HG03095 (cell line): Measurements from ENCODE around the gene MAP4K2.
"Not testable (repeated sequence)": the region's sequence is repeated elsewhere in the genome, so short reads cannot be mapped to it uniquely, and the experiment has no call there.

Source experiments
- ATAC-seq: cut with Tn5 transposase; IDR thresholded peaks from one replicate; pipeline ENCODE4 v1.9.1; 2021; ENCODE audit warnings: moderate library complexity; ENCODE audit not compliant: unreplicated experiment

The MAP4K2 gene

DNA sequence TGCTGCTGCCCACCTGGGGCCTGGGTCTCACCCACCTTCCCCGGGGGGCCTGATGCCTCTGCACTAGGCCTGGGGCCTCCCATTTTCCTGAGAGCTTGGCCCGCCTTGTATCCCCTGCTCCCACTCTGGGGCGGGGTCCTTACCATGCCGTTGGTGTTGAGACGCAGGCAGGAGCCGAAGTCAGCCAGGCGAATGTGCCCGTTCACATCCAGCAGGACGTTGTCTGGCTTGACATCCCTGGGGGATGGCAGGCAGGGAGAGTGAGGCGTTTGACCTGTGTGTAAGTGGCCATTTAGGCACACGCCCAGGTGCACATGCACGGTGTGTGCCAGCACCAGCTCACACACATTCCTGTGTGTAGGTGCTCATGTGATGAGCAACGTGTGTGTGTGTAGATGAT, 36.3 kb upstream of the MAP4K2 start:
- no peak for ATAC-seq

DNA sequence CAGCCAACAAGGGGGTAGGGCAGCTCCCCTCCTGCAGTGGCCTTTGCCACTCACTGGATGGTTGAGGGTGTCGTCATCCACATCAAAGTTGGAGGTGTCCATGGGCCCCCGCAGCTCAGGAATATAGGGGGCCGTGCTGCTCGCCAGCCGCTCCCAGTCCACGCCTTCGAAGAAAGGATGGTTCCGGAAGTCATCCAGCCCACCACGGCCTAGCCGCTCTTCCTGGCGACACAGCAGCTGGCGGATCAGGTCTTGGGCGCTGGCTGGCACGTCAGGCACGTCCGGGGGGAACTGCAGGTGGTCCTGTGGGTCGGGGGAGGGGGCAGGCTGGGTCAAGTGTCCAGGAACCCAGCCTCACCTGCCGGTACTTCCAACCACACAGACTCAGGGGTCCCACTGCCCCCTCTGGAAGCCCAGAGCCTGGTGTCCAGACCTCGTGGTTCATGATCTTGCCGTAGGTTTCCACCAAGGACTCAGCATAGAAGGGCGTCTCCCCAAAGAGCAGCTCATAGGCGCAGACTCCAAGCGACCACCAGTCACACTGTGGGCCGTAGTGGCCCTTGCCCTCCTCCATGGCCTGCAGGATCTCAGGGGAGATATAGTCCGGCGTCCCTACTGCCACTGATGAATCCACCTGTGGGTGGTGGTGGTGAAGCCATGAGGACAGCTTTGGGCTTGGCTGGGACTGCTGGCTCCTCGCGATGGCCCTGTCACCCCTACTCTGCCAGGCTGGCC, 35.8 kb upstream of the MAP4K2 start:
- ATAC-seq, result no peak

DNA sequence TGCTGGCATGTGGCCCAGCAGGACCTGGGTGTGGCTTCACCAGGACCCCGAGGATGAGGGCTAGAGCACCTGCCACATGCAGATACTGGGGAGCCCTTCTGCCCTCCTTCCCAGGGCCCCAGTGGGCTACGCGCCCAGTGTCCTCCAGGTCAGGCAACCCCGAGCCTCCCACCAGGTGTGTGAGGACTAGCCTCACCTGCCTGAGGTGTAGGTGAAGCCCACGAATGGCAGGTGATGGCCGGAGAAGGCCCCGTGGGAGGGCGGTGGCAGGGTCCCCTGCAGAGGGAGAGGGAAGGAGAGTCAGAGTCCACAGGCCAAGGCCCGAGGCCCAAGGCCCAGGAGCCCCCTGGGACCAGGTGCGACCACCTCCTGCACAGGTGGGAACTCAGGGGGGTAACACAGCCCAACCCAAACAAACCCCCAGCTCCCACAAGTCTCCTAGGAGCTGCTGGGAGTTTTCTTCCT, 34.9 kb upstream of the MAP4K2 start:
- ATAC-seq, result no peak

DNA sequence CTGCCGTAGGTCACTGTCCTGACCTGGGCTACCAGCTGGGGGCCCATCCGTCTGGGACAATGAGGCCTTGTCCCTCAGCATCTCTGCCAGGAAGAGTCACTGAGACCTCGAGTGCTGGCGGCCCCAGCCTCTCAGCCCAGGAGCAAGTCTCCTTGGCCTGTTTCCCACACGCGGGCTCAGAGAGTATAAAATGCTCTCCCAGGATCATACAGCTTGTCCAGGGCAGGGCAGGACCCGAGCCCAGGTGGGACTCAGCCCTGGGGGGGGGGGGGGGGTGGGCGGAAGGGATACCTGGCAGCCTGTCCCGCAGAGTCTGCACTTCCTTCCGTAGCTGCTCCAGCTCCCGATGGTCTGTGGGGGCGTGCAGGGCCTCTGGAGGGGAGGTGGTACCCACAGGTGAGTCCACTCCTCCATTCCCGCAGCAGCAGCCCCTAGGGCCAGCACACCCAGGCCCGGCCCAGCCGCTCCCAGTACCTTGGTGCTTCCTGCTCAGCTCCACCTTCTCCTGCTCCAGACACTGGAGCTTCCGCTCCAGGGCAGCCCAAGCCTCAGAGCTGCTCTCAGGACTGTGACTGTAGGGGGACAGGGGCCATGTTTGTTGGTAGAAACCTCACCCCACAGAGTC, 33.5 kb upstream of the MAP4K2 start:
- ATAC-seq, result no peak

DNA sequence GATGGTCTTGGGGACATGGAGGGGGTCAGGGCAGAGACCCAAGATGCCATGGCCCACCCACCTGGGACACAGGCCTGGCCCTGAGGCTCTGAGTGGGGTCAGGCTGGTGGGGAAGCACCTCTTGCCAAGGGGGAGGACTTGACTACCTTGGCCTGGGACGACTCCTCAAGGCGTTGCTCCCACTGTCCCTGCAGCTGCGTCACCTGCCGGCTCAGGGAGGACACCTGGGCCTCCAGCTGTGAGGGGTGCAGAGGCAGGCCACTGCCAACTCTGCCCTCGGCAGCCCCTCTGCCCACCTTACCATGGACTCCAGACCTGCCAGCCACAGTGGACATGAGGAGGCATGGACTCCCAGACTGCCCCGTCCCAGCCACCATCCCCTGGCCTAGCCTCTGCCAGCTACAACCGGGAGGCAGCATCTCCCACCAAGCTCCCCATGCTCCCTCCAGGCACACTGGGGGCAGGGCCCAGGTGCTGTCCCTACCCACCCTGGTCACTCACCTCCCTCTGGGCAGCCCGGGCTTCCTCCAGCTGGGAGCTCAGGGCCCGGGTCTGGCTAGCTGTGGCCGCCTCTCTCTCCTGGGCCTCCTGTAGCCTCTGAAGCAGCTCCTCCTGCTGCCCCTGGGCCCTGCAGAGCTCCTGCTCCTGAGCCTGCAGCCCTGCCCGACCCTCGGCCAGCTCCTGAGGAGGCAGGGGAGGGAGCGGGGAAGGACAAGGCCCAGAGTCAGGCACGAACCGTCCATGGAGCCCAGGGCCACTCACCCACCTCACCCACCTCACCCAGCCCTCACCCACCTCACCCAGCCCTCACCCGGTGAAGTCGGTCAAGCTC, 32.8 kb upstream of the MAP4K2 start:
- no peak for ATAC-seq

DNA sequence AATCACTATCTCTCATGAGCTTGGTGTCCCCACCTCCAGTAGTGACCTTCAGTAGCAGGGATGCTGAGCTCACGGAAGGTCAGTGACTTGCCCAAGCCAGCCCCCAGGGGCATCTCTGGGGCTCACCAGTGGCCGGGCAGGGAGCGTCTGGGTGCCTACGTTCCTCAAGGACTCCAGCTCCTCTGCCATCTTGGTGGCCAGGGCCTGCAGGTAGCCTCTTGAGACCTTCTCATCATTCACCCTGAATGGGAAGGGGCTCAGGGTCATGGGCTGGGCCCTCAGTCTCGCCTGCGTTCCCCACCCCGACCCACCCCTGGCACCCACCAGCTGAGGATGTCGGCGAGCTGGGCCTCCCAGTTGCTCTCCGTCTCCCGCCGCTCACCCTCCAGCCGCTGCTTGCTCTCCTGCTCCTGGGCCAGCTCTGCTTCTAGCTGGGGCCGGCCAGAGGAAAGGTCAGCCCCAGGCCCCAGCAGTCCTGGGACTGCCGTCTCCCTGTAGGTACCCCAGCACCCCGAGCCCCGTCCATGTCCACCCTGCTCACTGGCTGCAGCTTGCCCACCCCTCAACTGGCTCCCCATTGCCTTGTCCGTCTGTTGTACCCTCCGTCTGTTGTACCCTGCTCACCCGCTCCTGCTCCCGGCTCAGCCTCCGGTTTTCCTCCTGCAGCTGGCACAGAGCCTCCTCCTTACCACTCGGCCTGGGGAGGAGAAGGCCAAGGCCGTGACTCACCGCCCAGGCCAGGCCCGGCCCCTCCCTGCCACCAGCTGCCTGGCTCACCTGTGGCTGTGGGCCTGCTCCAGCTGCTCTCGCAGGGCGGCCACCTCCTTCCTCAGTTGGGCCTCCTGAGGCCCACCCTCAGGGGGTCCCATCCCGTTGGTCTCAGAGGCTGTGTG, 32.0 kb upstream of the MAP4K2 start:
- ATAC-seq, result no peak

DNA sequence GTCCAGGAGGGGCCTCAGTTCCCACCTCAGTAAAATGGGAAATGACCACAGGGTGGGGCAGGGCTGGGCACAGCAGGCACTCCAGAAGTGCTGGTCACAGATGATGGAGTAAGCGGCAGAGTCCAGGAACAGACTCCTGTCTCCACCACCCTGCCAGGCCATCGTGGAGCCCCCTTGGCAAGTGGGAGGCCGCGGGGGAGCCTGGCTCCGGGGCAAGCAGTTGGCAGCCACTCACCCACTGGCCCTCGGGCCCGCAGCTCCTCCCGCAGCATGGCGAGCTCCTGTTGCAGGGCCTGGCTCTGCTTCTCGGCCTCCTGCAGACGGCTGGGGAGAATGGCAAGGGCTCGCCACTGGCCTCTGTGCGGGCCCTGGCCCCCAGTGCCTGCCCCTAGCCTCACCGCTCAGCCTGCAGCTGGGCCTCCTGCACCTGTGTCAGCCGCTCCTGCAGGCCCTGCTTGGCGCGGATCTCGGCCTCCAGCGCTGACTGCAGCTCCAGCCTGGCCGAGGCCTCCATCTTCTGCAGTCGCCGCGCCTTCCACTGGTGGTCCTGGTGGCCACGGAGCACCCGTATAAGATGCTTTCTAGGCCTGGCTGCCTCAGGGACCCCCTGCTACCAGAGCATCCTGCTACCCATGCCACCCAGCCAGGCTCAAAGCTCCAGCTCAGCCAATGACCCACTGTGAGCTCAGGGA, 31.2 kb upstream of the MAP4K2 start:
- no peak for ATAC-seq

DNA sequence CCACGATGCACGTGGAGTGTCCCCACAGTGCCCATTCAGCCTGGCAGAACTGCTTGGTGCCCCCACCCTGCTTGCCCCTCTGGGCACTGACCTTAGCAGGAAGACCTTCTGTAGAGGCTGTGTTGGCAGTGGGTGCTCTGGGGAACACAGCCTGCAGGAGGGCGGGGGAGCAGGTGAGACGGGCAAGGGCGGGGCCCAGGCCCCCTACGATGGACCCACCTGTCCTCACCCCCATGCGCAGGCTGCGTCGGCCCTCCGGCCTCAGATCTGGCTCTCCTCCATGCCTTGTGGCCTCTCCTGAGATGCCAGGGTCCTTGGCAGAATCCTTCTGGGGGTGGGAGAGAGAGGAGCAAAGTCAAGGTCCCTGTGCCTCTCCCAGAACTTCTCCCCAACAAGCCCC, 30.5 kb upstream of the MAP4K2 start:
- ATAC-seq, result no peak

DNA sequence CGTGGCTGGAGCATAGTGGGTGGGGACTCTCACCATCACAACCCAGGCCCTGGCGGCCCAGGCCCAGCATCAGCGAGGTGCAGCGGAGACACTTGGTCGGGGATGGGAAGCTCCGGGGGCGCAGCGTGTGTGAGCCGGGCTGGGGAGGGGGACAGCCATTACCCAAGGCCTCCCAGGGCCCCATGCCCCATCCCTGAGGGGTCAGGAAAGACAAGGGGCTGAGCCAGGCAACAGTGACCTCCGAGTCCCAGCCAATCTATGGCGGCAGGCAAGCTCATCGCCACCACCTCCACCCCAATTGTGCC, 30.1 kb upstream of the MAP4K2 start:
- ATAC-seq, result no peak

DNA sequence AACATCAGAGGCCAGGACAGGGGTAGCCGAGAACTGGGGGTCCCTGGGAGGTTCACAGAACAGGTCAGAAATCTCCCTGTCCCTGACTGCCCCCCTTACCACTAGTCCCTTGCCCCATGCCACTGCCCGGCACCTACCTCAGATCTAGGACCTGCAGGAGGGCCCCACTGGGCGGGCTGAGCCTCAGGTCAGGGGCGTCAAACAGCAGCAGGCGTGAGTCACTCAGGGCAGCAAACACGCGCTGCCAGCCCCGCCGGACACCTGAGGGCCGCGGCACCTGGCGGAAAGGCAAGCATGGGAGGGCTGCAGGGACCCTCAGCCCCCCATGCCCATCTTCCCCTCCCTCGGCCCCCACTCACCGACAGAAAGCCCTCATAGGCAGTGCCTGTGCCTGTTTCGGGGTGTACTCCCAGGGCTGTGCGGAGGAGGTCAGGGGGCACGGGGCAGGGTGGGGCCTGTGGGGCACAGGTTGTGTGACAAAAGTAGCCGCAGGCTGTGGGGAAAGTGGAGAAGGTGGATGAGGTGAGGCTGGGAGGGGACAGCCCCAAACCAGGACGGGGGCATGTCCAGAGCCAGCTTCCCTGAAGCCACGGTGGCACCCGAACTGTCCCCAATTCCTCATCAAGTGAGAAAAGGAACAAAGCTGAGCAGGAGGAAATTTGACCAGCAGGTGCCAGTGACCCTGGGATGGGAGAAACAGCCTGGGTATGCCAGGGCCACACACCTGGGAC, 29.6 kb upstream of the MAP4K2 start:
- ATAC-seq, result no peak

DNA sequence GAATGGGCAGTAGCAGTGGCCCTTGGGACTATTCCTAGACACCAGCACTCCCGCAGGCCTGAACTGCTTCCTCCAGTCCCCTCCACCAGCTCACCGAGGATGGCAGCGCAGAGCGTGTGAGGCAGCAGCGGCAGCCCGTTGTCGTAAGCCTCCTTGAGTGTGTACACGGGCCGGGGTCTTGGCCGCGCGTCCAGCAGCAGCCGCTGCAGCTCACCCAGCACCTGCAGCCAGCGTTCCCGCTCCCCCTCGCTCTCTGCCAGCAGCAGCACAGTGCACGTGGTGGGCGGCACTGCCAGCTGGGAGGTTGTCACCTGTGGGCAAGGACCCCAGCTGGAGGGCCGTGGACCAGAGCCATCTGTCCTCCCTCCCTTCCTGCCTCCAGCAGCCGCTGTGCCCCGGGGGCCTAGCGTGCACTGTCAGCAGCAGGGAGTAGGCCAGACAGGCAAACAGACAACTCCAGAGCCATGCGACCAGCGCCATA, 28.4 kb upstream of the MAP4K2 start:
- ATAC-seq, result no peak

DNA sequence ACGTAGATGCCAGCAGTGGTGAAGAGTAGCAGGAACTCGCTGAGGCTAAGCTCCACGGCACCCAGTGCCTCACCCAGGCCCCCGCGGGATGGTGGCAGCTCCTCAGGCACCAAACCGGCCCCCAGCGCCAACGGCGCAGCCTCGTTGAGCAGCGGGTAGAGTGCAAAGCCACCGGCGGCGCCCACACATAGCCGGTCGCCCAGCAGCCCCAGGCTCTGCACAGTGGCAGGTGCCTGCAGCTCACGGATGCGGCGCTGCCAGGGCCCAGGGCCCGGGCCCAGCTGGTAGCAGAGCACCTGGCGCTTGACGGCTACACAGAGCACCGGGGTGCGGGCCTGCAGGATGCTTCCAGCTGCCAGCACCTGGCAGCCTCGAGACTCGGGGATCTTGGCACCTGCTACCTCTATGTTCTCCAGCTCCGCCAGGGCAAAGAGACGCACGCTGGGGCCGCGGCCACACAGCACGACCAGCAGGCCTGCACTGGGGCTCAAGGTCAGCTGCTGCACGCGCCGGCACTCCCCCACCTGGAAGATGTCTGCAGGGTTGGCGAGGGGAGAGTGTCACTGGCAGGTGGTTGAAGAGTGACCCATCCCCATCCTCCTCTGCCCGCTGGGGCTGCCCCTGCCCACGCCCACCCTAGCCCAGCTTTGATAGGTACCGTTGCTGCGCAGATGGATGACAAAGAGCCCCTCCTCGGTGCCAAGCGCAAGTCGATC, 26.7 kb upstream of the MAP4K2 start:
- no peak for ATAC-seq

DNA sequence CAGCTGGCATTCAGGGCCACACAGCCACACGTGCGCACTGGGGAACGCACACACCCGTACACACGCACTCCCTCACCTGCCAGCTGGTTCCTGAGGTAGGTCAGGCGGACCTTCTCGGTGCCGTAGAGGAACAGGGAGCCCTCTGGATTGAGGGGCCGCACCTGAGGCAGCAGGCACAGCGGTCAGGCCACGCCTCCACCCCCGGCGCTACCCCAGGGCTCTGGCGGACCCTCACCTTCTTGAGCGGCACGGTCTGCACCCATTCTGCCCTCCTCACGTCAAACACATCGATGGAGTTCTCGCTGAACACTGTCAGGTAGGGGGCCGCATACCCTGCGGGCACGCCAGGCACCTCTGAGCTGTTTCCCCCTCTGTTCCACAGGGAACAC, 24.4 kb upstream of the MAP4K2 start:
- no peak for ATAC-seq

DNA sequence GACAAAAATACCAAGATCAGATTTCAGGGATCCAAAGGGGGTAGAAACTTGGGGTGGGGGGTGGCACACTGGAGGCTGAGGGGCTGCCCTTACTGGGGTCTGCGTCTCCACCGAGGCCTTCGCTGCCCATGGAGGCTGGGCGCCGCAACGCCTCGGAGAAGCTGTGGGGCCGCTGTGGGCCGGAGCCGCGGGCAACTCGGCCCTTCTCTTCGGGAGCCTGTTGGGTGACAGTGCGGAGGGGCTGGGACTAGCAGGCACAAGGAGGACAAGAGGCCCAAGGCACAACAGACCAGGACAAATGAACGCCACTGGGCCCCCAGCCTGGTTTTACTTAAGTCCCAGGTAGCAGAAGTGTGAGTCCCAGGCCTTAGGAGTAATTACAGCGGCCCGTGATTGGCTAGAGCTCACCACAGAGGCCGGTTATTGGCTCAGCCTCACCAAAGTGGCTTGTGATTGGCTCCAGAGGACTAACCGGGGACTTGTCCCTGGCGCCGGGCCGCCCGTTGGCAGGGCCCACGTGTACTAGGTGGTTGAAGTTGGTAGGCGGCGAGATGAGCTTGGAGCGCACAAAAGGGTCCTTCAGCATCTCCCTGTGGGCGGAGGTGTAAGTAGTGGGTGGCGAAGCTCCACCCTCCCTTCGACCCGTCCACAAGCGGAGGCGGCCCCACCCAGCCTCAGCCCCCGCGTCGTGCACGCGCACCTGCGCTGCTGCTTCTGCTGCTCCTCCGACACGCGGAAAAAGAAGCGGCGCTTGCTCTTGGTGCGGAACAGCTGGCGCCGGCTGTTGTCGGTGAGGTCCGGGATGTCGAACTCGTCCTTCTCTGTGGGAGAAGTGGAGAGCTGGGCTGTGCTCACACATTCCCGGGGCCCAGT, 23.8 kb upstream of the MAP4K2 start:
- ATAC-seq, result no peak

DNA sequence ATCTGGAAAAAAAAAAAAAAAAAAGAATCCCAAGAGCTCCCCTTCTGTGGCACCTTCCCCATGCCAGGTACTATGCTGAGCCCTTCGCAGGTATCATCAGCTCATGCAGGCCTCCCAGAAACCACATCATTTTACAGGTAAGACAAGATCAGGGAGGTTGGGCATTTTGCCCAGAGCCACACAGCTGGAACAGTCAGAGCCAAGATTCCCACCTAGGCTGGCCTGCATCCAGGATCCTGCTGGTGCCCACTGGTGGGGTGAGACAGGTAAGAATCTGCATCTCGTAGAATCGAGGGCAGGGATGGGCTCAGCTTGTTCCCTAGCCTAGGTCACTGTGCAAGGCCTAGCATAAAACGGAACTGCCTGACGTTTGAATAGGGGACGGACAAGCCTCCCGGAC, 23.0 kb upstream of the MAP4K2 start:
- no peak for ATAC-seq

DNA sequence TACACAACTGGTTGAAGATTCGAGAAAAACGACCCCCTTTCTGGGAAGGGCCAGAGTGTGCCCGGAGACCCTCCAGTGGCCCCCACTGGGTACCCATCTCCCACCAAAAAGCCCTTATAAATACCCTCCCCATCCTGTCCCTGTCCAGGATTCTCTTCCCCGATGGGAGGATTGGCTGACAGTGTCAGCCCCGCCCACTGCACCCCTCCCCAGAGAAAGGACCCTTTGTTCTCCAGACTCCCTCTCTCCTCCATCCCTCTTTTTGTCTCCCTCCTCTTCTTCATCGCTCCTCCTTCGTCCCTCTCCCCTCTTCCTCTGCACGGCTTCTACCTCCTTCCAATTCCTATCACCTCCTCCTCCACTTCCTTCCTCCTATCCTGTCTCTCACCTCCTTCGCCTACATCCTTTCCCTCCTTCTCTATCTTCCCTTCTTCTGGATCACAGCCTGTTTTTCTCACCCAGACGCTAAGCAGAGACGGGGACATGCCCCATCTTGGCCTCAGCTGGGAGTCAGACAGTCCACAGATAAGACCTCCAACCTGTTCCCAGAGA, 20.6 kb upstream of the MAP4K2 start:
- no peak for ATAC-seq

DNA sequence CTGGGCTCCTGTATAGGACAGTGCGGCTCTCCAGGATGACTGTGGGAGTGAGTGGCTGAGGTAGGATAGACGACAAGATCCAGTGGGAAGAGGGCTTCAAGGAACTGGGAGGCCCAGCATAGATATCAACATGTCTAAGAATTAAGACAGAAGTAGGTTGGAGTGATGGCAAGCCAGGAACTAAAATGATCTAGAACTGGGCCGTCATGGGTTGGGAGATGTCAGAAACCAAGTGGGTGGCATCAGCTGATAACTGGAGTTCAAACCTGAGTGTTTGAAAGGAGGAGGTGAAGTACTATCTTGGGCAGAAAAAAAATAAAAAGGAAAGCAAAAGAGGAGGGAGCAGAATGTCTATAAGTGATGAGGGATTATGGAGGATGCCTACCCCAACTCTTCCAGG, 14.5 kb upstream of the MAP4K2 start:
- ATAC-seq, result no peak

DNA sequence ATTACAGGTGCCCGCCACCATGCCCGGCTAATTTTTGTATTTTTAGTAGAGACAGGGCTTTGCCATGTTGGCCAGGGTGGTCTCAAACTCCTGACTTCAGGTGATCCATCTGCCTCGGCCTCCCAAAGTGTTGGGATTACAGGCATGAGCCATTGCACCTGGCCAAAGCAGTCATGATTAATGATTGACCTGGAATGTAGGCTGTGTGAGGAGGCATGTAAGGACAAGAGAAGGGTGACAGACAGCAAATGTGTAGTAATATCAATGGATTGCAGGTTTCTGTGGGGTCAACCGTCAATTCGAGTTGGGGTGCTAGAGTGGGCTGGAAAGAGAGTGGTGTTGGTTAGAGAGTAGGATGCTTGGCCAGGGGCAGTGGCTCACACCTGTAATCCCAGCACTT, 12.4 kb upstream of the MAP4K2 start:
- not testable (repeated sequence) for ATAC-seq
